ENCODE measurements around the gene C2CD4A.
A peak's percentile ranks its signal among the peaks of the same experiment; 100 is the strongest.

GRCh38 chr15:62112616-62113593, 46.1 kb downstream of the C2CD4A start:
- TF ChIP-seq PBX3 (IDR thresholded peaks at IDR 0.05) = peak; percentile 42; the same call in 1 of the 2 replicates
- TF ChIP-seq CHD2 (IDR thresholded peaks at IDR 0.05; ENCODE audit: low read length, partially characterized antibody) = no peak
- TF ChIP-seq CTCF (IDR thresholded peaks at IDR 0.05) = no peak
- TF ChIP-seq MAX (IDR thresholded peaks at IDR 0.05; ENCODE audit: low read depth) = peak; percentile 91
- TF ChIP-seq TCF12 (IDR thresholded peaks at IDR 0.05) = peak; percentile 23; the same call in 1 of the 2 replicates
- peak; percentile 34; the same call in 1 of the 2 replicates for TF ChIP-seq SIN3A (IDR thresholded peaks at IDR 0.05; ENCODE audit: borderline replicate concordance, low read depth, low read length)

Data from SK-N-SH (cell line).